Endodermal cell (in vitro differentiated cells): ENCODE measurements around the gene GTF3C1. TPM values are rescaled to one million over a fixed set of nuclear protein-coding genes. Genes with fewer than 3 reads are reported as not detected.

ENCODE experiments used
- DNase-seq: peaks from one replicate; pipeline ENCODE4 v3.0.0-alpha.2; 2017
- H3K27ac ChIP-seq: 2 replicates; pipeline ENCODE4 v1.5.1; 2013; ENCODE audit warnings: mild to moderate bottlenecking, low read depth, low read length, moderate library complexity
- H3K27me3 ChIP-seq: 2 replicates; pipeline ENCODE4 v1.6.1; 2013; ENCODE audit warnings: mild to moderate bottlenecking, low read length, moderate library complexity; ENCODE audit not compliant: insufficient read depth, control insufficient read depth, poor library complexity, severe bottlenecking
- H3K36me3 ChIP-seq: 2 replicates; pipeline ENCODE4 v1.7.0; 2013; ENCODE audit warnings: mild to moderate bottlenecking, low read length, moderate library complexity; ENCODE audit not compliant: control insufficient read depth, insufficient read depth
- H3K4me1 ChIP-seq: one replicate; pipeline ENCODE4 v1.7.0; 2013; ENCODE audit warnings: low read length; ENCODE audit not compliant: control insufficient read depth, insufficient read depth
- H3K4me3 ChIP-seq: 2 replicates; pipeline ENCODE4 v1.5.1; 2013; ENCODE audit warnings: mild to moderate bottlenecking, low read length, moderate library complexity
- H3K9ac ChIP-seq: 2 replicates; pipeline ENCODE4 v1.6.1; 2013; ENCODE audit warnings: mild to moderate bottlenecking, low read length, moderate library complexity; ENCODE audit not compliant: poor library complexity, severe bottlenecking; ENCODE audit errors: extremely low read depth
- H3K9me3 ChIP-seq: 2 replicates; pipeline ENCODE4 v1.6.1; 2013; ENCODE audit warnings: mild to moderate bottlenecking, low read length, moderate library complexity; ENCODE audit not compliant: control insufficient read depth
- H3K27ac Mint-ChIP-seq: 2 replicates; pipeline ENCODE4 v1.8.0; 2020; ENCODE audit warnings: mixed read lengths
- H3K27me3 Mint-ChIP-seq: 2 replicates; pipeline ENCODE4 v1.8.0; 2021; ENCODE audit warnings: mild to moderate bottlenecking, mixed read lengths; ENCODE audit not compliant: insufficient read depth
- H3K36me3 Mint-ChIP-seq: 2 replicates; pipeline ENCODE4 v1.8.0; 2020; ENCODE audit warnings: low read depth, mixed read lengths
- H3K4me1 Mint-ChIP-seq: 2 replicates; pipeline ENCODE4 v1.8.0; 2020; ENCODE audit warnings: mixed read lengths
- H3K4me3 Mint-ChIP-seq: 2 replicates; pipeline ENCODE4 v1.8.0; 2020; ENCODE audit warnings: mild to moderate bottlenecking, moderate library complexity, mixed read lengths
- H3K9me3 Mint-ChIP-seq: 2 replicates; pipeline ENCODE4 v1.8.0; 2020; ENCODE audit warnings: mild to moderate bottlenecking, mixed read lengths
- CTCF ChIP-seq: fragments of 200-600 bp; sonication (generic); conservative IDR thresholded peaks from 2 replicates; pipeline ENCODE4 v1.5.0; 2021; ENCODE audit warnings: antibody characterized with exemption, mild to moderate bottlenecking
- WGBS, 2 experiments: methylation state at CpG; one replicate each; pipeline versions ENCODE4 v1.1.5 to v1.1.7; 2013; ENCODE audit warnings: missing lambda C conversion rate in 2 of 2, mixed read lengths in 1 of 2; ENCODE audit not compliant: insufficient coverage in 1 of 2, insufficient read length in 1 of 2; 5-methylcytosine and 5-hydroxymethylcytosine counted together
- total RNA-seq, 2 donors: library from RNA; stranded (reverse); fragmentation: NEBNext Ultra II Directional in 1 of 2; extraction: Animal tissue kit (Norgen Biotek cat#: 25700) in 1 of 2; gene quantifications; 2 replicates in 1 of 2; 3 replicates in 1 of 2; pipeline ENCODE4 v1.2.1, GENCODE V29; 2021

The GTF3C1 gene
- total RNA-seq, 2 donors from 2014 or later: 138 TPM

DNA sequence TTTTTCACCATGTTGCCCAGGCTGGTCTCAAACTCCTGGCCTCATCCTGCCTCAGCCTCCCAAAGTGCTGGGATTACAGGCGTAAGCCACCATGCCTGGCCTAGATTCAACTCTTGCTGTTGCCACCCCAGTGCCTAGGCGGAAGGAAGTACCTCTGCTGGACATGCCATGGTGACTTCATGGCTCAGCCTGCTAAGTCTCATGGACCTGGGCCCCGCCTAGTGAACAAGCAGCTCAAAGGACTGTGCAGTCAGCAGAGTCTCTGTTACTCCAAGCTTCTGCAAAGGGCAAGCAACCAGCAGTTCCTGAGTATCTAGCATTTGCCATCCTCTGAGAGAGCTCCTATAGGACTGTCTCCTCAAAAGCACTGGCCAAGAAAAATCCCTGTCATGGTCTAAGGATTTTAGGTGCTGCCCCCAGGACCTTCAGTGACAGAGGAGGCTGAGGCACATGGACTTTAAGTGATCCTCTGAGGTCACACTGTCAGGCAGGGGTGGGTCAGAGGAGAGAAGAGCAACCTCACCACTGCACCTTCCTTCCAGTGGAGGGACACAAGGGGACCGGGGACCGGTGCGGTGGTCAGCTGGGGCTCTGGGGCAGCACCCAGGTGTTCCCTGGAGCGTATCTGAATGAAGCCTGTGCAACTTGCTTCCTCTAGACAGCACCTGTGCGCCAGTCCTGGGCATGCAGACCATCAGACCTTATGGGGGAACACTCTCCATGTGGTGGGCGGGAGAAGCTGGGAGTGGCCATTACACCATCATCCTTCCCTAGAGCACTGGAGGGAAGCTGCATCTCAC lies 76.4 kb downstream of the GTF3C1 start:
- H3K9me3 Mint-ChIP-seq: no peaks in the 10 kb centered on the region
- H3K36me3 Mint-ChIP-seq: peaks cover 87% of the 10 kb centered on the region

DNA sequence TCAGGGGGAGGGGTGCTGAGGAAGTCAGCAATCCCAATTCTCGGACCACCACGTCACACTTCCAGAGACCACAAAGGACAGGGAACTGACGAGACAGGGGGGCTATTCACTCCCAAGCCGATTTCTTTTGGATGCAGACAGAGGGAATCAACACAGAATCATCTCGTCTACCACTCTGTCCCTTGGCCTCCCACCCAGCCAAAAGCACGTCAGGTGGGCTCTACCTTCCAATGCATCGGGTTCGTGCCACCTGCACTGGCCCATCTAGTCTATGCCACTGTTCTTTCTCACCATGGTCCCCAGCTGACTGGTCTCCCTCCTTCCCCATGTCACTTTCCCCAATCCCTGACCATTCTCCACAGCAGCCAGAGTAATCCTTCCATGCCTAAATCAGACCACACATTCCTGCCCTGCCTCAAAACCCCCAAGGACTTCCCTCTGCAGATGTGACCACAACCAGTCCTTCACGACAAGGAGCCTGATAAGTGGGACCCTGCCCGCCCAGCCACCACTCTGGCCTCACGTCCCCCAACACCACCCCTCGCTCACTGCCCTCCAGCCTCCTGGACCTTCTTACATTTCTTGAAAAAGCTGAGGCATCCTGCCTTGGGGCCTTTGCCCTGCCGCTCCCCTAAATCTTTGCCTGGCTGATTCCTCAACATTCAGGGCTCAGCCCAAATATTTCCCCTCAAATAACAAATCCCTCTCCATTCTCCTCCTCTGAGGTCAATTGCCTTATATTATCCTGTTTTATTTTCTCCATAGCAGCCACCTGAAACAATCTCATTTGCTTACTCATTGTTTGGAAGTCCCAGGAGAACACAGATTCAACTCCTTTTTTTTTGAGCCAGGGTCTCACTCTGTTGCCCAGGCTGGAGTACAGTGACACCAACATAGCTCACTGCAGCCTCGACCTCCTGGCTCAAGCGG lies 77.4 kb downstream of the GTF3C1 start:
- 96 to 97% methylated on average over 12 to 15 of the region's 15 CpGs for WGBS, 2 experiments
- Mint-ChIP-seq H3K4me1 (no peaks in the 10 kb centered on the region), H3K4me3 (no peak overlapping the region), H3K9me3 (no peaks in the 10 kb centered on the region), H3K36me3 (peaks cover 87% of the 10 kb centered on the region), H3K27me3 (no peaks in the 10 kb centered on the region), H3K27ac (peak overlapping the region; percentile 56)
- no peaks in the 10 kb centered on the region for H3K4me1 ChIP-seq
- no peaks in the 10 kb centered on the region for H3K27me3 ChIP-seq
- no peak overlapping the region for H3K4me3 ChIP-seq
- DNase-seq: no peak
- peaks cover 100% of the 10 kb centered on the region for H3K36me3 ChIP-seq
- no peak for TF ChIP-seq CTCF
- peaks cover 11% of the 10 kb centered on the region for H3K9me3 ChIP-seq
- H3K27ac ChIP-seq: no peak overlapping the region
- no peak overlapping the region for H3K9ac ChIP-seq

More for the DNA sequence above, 76.4 kb downstream of the GTF3C1 start:
- Histone ChIP-seq H3K4me1 (no peaks in the 10 kb centered on the region), H3K9me3 (peaks cover 1% of the 10 kb centered on the region), H3K9ac (no peak overlapping the region), H3K4me3 (no peak overlapping the region), H3K27me3 (no peaks in the 10 kb centered on the region), H3K27ac (no peak overlapping the region), H3K36me3 (peaks cover 100% of the 10 kb centered on the region)
- Mint-ChIP-seq H3K4me1 (no peaks in the 10 kb centered on the region), H3K27me3 (no peaks in the 10 kb centered on the region), H3K4me3 (no peak overlapping the region), H3K27ac (no peak overlapping the region)
- TF ChIP-seq CTCF: no peak
- no peak for DNase-seq
- WGBS, 2 experiments: 94 to 100% methylated on average over 4 to 9 of the region's 9 CpGs

DNA sequence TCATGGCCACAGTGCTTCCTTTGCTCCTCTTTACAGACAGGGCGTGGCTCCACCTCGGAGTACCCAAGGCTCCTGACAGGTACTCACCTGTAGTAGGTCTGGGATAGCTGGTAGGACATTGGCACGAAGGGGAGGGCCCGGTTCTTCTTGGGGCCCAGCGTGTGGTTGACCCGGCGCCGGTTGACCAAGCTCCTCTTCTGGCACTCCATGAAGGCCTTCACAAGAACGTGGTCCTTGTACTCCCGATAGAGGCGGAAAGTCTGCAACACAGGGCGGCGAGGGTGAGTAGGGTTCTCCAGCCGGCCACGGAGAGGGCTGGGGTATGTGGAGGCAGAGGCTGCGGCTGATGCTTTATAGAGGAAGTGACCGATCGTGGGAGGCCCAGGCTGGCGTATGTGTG lies 78.1 kb downstream of the GTF3C1 start:
- H3K9me3 Mint-ChIP-seq: no peaks in the 10 kb centered on the region
- DNase-seq: no peak
- H3K27me3 Mint-ChIP-seq: no peaks in the 10 kb centered on the region
- Histone ChIP-seq H3K9ac (no peak overlapping the region), H3K4me3 (no peak overlapping the region), H3K27me3 (no peaks in the 10 kb centered on the region), H3K27ac (no peak overlapping the region), H3K36me3 (peaks cover 100% of the 10 kb centered on the region), H3K9me3 (peaks cover 15% of the 10 kb centered on the region), H3K4me1 (no peaks in the 10 kb centered on the region)
- H3K27ac Mint-ChIP-seq: no peak overlapping the region
- no peak for TF ChIP-seq CTCF
- H3K4me3 Mint-ChIP-seq: no peak overlapping the region
- H3K36me3 Mint-ChIP-seq: peaks cover 87% of the 10 kb centered on the region
- WGBS, 2 experiments: 92 to 95% methylated on average over 11 to 19 of the region's 19 CpGs
- no peaks in the 10 kb centered on the region for H3K4me1 Mint-ChIP-seq
